GM10248 (cell line): ENCODE data around the gene LILRA2.
"Not testable (repeated sequence)": the region's sequence is repeated elsewhere in the genome, so short reads cannot be mapped to it uniquely, and the experiment has no call there.

Source experiments
- CTCF ChIA-PET: fragments of 300-600 bp; sonication (Branson Sonifier 250); formaldehyde crosslinking; extraction: SDS; loops from one replicate; lab custom pipeline; 2021; ENCODE audit warnings: antibody characterized with exemption; lab: Yijun Ruan, JAX
- POLR2A ChIA-PET: fragments of 350-650 bp; sonication (Branson Sonifier 250); formaldehyde crosslinking; extraction: SDS; loops from one replicate; lab custom pipeline; 2020; ENCODE audit warnings: antibody characterized with exemption; lab: Yijun Ruan, JAX
- DNase-seq: peaks from one replicate; pipeline ENCODE4 v3.0.0; 2012; ENCODE audit errors: extremely low spot score
- TF ChIP-seq, protein P1 (sequence below): IDR thresholded peaks from 2 replicates; pipeline ENCODE4 v1.5.1; 2012; ENCODE audit warnings: mild to moderate bottlenecking, low read depth; ENCODE audit errors: extremely low read depth, missing control alignments, control extremely low read depth

The LILRA2 gene

DNA sequence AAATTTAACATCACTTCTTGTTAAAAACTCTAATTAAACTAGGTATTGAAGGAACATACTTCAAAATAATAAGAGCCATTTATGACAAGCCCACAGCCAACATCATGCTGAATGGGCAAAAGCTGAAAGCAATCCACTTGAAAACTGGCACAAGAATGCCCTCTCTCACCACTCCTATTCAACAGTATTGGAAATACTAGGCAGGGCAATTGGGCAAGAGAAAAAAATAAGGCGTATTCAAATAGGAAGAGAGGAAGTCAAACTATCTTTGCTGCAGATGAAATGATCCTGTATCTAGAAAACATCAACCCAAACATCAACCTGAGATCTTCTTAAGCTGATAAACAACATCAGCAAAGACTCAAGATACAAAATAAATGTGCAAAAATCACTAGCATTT, 41.1 kb downstream of the LILRA2 start:
- TF ChIP-seq, protein P1, sequence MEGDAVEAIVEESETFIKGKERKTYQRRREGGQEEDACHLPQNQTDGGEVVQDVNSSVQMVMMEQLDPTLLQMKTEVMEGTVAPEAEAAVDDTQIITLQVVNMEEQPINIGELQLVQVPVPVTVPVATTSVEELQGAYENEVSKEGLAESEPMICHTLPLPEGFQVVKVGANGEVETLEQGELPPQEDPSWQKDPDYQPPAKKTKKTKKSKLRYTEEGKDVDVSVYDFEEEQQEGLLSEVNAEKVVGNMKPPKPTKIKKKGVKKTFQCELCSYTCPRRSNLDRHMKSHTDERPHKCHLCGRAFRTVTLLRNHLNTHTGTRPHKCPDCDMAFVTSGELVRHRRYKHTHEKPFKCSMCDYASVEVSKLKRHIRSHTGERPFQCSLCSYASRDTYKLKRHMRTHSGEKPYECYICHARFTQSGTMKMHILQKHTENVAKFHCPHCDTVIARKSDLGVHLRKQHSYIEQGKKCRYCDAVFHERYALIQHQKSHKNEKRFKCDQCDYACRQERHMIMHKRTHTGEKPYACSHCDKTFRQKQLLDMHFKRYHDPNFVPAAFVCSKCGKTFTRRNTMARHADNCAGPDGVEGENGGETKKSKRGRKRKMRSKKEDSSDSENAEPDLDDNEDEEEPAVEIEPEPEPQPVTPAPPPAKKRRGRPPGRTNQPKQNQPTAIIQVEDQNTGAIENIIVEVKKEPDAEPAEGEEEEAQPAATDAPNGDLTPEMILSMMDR: no peak
- CTCF ChIA-PET: interaction anchor here (0.9 to 1.5 kb wide), 3 partner anchors 24 to 133 kb away, joined by 3 to 4 read pairs (median 3); no protein-coding TSS in a partner anchor

DNA sequence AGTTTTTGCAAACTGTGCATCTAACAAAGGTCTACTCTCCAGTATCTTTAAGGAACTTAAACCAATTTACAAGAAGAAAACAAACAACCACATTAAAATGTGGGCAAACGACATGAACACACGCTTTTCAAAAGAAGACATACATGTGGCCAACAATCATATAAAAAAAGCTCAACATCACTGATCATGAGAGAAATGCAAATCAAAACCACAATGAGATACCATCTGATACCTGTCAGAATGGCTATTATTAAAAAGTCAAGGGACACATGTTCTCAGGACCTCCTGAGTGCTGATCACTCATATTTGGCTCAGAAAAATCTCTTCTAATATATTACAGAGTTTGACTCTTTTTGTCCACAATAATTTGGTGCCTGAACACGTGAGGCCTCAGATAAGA, 42.5 kb downstream of the LILRA2 start:
- TF ChIP-seq, protein P1: no peak
- no peak for DNase-seq
- ChIA-PET POLR2A (interaction anchor here (1.7 kb wide), 1 partner anchor 9 kb away, joined by 9 read pairs; no protein-coding TSS in a partner anchor), CTCF (interaction anchor here (0.9 to 3.5 kb wide), 5 partner anchors 8 to 134 kb away, joined by 3 to 21 read pairs (median 9); no protein-coding TSS in a partner anchor)

More for the DNA sequence above, 41.1 kb downstream of the LILRA2 start:
- no peak for DNase-seq
- POLR2A ChIA-PET: no interaction called here

DNA sequence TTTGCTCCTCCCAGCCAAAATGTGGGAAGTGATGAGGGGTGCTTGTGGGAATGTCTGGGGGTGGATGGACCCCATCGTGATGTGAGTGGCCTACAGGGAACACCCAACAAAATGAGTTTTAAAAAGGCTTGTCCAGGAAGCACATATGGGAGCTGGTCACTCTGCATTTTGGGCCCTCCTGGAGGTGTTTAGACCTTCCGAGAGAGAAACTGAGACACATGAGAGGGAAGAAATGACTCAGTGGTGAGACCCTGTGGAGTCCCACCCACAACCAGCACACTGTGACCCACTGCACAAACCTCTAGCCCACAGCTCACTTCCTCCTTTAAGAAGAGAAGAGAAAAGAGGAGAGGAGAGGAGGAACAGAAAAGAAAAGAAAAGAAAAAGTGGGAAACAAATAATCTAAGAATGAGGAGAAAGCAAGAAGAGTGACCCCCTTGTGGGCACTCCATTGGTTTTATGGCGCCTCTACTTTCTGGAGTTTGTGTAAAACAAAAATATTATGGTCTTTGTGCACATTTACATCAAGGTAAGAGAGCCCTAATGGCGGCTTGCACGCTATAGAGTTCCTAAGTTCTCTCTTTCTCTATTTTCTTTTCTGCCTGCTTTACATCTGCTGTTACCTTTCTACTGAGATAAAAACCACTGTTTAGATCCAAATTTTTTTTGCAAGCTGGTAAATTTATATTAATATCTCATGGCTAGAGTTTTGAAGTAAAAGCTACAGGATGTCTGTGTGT, 43.4 kb downstream of the LILRA2 start:
- TF ChIP-seq, protein P1: no peak
- ChIA-PET CTCF (interaction anchor here (0.8 to 3.5 kb wide), 9 partner anchors 9 to 850 kb away, joined by 3 to 21 read pairs (median 4); no protein-coding TSS in a partner anchor), POLR2A (interaction anchor here (0.6 to 1.7 kb wide), 3 partner anchors 10 to 153 kb away, joined by 3 to 9 read pairs (median 3); partner anchors contain the start of gene LENG9)
- peak; percentile 61 for DNase-seq

DNA sequence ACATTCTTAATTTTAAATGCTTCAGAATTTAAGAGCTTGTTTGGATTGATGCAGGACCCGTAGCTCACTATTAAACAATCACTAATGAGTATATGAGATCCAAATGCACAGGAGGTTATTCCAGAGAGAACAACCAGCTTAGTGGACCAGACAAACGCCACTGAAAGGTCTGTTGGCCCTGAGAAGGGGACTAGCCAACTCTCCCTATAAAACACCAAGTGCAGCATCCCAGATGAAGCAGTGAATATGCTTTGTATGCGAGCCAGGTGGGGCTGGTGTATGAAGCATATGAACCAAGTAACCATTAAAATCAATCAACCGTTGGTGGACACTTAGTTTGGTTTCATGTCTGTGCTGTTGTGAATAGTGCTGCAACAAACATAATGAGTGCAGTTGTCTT, 46.9 kb downstream of the LILRA2 start:
- ChIA-PET CTCF (interaction anchor here (1.8 to 3.6 kb wide), 2 partner anchors 33 to 142 kb away, joined by 7 to 20 read pairs; no protein-coding TSS in a partner anchor), POLR2A (interaction anchor here (0.5 kb wide), 1 partner anchor 48 kb away, joined by 5 read pairs; no protein-coding TSS in a partner anchor)
- no peak for DNase-seq
- TF ChIP-seq, protein P1: no peak

DNA sequence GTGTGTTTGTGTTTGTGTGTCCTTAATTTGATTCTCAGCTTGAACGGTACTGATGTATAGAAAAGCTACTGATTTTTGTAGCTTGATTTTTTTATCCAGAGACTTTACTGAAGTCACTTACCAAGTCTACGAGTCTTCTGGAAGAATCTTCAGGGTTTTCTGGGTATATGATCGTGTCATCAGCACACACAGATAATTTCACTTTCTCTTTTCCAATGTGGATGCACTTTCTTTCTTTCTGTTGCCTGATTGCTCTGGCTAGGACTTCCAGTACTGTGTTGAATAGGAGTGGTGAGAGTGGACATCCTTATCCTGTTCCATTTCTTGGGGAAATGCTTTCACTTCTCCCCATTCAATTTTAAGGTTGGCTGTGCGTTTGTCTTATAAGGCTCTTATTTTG, 48.8 kb downstream of the LILRA2 start:
- CTCF ChIA-PET: interaction anchor here (1.3 to 3.6 kb wide), 2 partner anchors 31 to 52 kb away, joined by 6 to 20 read pairs; no protein-coding TSS in a partner anchor
- POLR2A ChIA-PET: no interaction called here
- DNase-seq: no peak
- TF ChIP-seq, protein P1: no peak

DNA sequence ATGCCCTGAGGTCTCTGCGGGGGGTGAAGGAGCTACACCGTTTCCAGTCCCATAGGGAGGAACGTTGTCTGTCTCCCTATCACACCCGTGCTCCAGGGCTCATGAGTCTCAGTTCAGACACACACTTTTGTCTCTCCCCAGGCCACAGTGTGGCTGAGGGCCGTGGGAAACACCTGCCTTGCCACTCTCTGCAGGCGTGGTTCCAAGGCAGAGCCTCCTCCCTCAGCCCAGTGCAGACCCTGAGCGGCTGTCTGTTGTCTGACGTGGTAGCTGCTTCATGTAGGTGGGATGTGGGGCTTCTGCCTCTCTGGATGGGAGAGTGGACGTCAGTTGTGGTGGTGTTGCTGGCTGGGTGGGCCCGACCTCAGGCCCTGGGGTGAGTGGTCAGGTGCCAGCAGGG, 50.6 kb downstream of the LILRA2 start:
- CTCF ChIA-PET, POLR2A ChIA-PET, DNase-seq: not testable (repeated sequence)

DNA sequence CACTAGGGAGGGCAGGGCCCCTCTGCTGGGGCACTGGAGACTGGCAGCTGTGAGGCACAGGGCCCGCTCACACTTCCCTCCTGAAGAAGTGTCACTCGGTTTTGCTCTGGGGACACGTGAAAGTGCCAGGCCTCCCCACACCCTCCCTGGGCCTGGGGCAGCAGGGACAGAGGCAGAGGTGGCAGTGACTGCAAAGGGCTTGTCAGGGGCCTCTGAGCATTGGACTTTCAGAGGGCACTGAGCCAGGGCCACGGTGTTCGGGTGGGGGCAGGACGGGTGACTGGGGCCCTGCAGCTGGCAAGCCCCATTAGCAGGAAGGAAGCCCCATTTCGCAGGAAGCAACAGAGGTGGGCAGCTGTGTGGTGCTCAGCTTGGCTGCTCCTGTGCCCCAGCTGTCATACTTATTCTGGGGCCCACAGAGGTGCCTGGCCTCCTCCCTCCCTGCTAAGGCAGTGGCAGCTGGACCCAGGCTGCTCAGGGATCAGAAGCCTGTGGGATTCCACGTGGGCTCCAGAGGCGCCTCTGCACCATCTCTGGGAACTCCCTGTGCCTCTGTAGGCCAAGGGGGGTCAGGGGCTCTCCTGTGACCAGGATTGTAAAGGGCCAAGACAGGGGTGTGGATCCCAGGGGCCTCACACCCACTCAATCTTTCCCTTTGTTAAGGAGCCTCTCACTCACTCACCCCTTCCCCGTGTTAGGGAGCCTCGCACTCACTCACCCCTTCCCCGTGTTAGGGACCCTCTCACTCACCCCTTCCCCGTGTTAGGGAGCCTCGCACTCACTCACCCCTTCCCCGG, 51.5 kb downstream of the LILRA2 start:
- DNase-seq, CTCF ChIA-PET, POLR2A ChIA-PET: not testable (repeated sequence)
